PC-9 (cell line): ENCODE results near the gene ATP1A1.

ENCODE experiments used
- CTCF ChIP-seq: fragments of 200-600 bp; sonication (generic); conservative IDR thresholded peaks from 2 replicates; pipeline ENCODE4 v1.6.1; 2017; ENCODE audit warnings: mixed run types, antibody characterized with exemption, mild to moderate bottlenecking, moderate library complexity
- EZH2 ChIP-seq: fragments of 200-600 bp; sonication (generic); IDR thresholded peaks from 2 replicates; pipeline ENCODE4 v1.8.0; 2017; ENCODE audit warnings: antibody characterized with exemption, low read depth

- TF ChIP-seq CTCF (no peak), EZH2 (no peak)
Measured at GRCh38 chr1:116352349-116352813, 20.7 kb upstream of the ATP1A1 start.
